HUES48 (cell line): ENCODE results near the gene PDE8B.

Experiments used
- H3K27ac ChIP-seq: one replicate; pipeline ENCODE4 v1.7.0; 2013; ENCODE audit warnings: low read depth, low read length, inconsistent platforms
- H3K27me3 ChIP-seq: 2 replicates; pipeline ENCODE4 v1.6.1; 2013; ENCODE audit warnings: mild to moderate bottlenecking, low read length; ENCODE audit not compliant: control insufficient read depth, insufficient read depth
- H3K36me3 ChIP-seq: 2 replicates; pipeline ENCODE4 v1.6.1; 2013; ENCODE audit warnings: low read length; ENCODE audit not compliant: control insufficient read depth, insufficient read depth
- H3K4me1 ChIP-seq: 2 replicates; pipeline ENCODE4 v1.6.1; 2013; ENCODE audit warnings: mild to moderate bottlenecking, low read length; ENCODE audit not compliant: control insufficient read depth, insufficient read depth
- H3K4me3 ChIP-seq: 2 replicates; pipeline ENCODE4 v1.5.1; 2013; ENCODE audit warnings: mild to moderate bottlenecking, low read depth, low read length
- H3K9ac ChIP-seq: 2 replicates; pipeline ENCODE4 v1.6.1; 2013; ENCODE audit warnings: mild to moderate bottlenecking, low read depth, low read length, moderate library complexity
- H3K9me3 ChIP-seq: 2 replicates; pipeline ENCODE4 v1.6.1; 2013; ENCODE audit warnings: low read length; ENCODE audit not compliant: control insufficient read depth, insufficient read depth

Gene PDE8B

DNA sequence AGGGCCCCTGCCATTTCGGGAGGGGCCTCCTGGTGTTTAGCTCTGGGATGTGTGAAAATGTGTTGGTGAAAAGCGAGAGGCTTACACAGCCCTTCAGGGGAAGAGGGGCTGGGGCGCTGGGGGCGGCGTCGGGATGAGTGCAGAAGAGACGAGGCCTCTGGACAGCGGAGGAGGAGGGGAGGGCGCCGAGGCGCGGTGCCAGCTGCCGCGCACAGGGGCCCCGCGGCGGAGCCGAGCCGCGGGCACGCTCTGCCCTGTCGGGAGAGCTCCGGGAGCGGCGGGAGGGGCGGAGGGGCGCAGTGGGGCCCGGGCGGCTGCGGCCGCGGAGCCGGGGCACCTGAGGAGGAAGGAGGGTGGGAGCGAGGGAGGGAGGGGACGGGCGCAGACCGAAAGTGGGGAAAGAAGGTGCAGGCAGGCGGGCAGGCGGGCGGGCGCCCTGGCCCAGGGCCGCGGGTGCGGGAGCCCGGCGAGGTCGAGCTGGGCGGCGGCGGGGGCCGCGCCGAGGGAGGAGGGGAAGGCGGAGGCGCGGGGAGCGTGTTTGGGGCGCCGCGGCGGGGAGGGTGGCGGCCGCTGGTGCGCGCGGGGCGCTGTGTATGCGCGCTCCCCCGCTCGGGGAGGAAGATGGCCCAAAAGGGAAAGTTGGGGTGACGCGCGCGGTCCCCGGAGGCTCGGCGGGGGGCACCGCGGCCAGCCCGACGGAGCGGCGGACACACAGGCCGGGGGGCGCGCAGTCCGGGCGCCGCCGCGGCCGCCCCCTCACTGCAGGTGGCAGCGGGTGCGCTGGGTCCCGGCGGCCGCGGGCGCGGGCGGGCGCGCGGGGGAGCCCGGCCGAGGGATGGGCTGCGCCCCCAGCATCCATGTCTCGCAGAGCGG is at the start of gene PDE8B:
PDE8B (plus strand) TSS at position 590 of the 873 bp plus-strand sequence; CDS start at position 836, 246 bp downstream.
- Histone ChIP-seq H3K9ac (no peak within 1 kb of the TSS), H3K36me3 (no peaks in the 10 kb centered on the region), H3K27me3 (peaks cover 79% of the 10 kb centered on the region), H3K4me3 (peak within 1 kb of the TSS; percentile 62), H3K4me1 (peaks cover 6% of the 10 kb centered on the region), H3K9me3 (no peaks in the 10 kb centered on the region), H3K27ac (no peak within 1 kb of the TSS)

DNA sequence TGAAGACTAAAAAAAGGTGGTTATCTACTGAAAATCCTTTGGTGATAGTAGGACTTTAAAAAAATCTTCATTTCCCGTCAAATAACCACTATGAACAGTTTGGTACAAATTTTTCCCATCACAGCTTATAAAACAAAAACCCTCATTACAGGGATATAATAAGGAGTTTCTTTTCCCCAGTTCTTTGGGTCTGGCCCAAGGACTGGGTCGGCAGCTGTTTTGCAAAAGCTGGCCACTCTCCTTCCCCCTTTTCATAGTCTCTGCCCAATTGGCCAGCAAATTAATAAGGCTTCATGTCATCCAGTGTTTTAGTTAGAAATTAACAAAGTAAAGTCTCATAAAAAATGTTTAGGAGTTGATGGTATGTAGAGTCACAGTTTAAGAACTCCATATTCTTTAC is 47.0 kb upstream of the PDE8B start:
- Histone ChIP-seq H3K9ac (no peak overlapping the region), H3K4me1 (0 out of 2 replicates have a peak, but pooled peaks cover under 1% of the 10 kb centered on the region), H3K4me3 (no peak overlapping the region), H3K9me3 (no peaks in the 10 kb centered on the region), H3K27ac (no peak overlapping the region), H3K27me3 (no peaks in the 10 kb centered on the region), H3K36me3 (no peaks in the 10 kb centered on the region)

GRCh38 chr5:77167063-77167462 is 43.4 kb upstream of the PDE8B start:
- Histone ChIP-seq H3K27ac (no peak overlapping the region), H3K4me3 (no peak overlapping the region), H3K9me3 (no peaks in the 10 kb centered on the region), H3K36me3 (no peaks in the 10 kb centered on the region), H3K4me1 (no peaks in the 10 kb centered on the region), H3K27me3 (no peaks in the 10 kb centered on the region), H3K9ac (no peak overlapping the region)

DNA sequence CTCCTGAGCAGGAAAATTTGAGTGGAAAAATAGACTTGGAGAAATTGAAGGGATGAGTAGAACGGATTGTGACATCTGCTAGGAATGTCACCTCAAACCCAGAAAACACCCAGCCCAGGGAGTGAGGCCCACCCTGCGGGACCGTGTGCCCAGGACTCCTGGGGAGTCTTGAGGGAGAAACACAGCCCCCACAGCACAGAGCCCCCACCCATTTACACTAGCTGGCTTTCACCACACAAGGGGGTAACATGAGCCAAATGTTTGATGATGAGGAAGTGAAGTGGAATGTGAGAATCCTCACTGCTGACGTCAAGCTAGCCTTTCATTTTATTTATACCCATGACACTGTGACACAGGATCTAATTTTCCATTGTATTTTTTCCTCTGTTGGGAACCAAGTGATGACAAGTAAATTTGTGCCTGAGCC is 42.8 kb upstream of the PDE8B start:
- Histone ChIP-seq H3K36me3 (no peaks in the 10 kb centered on the region), H3K9me3 (no peaks in the 10 kb centered on the region), H3K27ac (no peak overlapping the region), H3K9ac (no peak overlapping the region), H3K4me1 (no peaks in the 10 kb centered on the region), H3K4me3 (no peak overlapping the region), H3K27me3 (no peaks in the 10 kb centered on the region)

DNA sequence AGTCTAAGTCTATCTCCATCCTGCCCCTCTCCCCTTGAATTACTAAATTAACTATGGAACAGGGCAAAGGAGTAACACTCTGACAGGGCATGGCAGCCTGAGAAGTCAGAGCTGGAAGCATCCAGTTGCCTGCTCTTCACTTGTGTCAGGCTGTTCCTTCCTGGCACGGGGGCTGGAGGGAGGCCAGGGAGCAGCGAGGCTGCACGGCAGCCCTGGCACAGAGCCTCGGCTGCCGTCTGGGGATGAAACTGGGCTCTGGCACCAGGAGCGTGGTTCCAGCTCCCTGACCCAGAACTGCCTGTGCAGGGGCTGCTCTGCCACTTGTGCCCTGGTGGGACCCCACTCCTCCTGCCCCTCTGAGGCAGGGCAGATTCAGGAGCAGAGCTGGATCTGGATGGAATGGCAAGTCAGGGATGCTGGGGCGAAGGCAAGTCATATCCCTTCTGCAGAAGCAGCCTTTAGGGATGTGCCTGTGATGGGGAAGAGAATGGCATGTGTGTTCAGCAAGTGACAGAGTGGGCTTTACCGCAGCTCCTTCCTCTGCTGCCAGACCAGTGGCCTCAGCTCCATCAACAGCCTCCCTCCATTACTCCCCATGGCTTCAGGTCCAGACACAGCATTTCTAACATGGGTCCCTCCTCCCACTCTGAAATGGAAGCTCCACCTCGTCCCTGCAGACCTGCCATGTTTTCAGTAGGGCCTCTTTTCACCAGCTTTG is 42.2 kb upstream of the PDE8B start:
- Histone ChIP-seq H3K27me3 (no peaks in the 10 kb centered on the region), H3K9ac (no peak overlapping the region), H3K27ac (no peak overlapping the region), H3K4me3 (no peak overlapping the region), H3K36me3 (no peaks in the 10 kb centered on the region), H3K9me3 (no peaks in the 10 kb centered on the region), H3K4me1 (no peaks in the 10 kb centered on the region)

- Histone ChIP-seq H3K4me1 (no peaks in the 10 kb centered on the region), H3K36me3 (no peaks in the 10 kb centered on the region), H3K9me3 (no peaks in the 10 kb centered on the region), H3K27me3 (no peaks in the 10 kb centered on the region), H3K4me3 (no peak overlapping the region), H3K27ac (no peak overlapping the region), H3K9ac (no peak overlapping the region)
Measured at GRCh38 chr5:77168879-77169244, 41.6 kb upstream of the PDE8B start.

- Histone ChIP-seq H3K27ac (no peak overlapping the region), H3K9me3 (no peaks in the 10 kb centered on the region), H3K4me1 (no peaks in the 10 kb centered on the region), H3K4me3 (no peak overlapping the region), H3K27me3 (no peaks in the 10 kb centered on the region), H3K9ac (no peak overlapping the region), H3K36me3 (no peaks in the 10 kb centered on the region)
Measured at GRCh38 chr5:77170196-77170890, 40.1 kb upstream of the PDE8B start.

GRCh38 chr5:77171141-77171910 is 39.2 kb upstream of the PDE8B start:
- Histone ChIP-seq H3K4me3 (no peak overlapping the region), H3K9me3 (no peaks in the 10 kb centered on the region), H3K9ac (no peak overlapping the region), H3K36me3 (no peaks in the 10 kb centered on the region), H3K4me1 (no peaks in the 10 kb centered on the region), H3K27me3 (no peaks in the 10 kb centered on the region), H3K27ac (no peak overlapping the region)

DNA sequence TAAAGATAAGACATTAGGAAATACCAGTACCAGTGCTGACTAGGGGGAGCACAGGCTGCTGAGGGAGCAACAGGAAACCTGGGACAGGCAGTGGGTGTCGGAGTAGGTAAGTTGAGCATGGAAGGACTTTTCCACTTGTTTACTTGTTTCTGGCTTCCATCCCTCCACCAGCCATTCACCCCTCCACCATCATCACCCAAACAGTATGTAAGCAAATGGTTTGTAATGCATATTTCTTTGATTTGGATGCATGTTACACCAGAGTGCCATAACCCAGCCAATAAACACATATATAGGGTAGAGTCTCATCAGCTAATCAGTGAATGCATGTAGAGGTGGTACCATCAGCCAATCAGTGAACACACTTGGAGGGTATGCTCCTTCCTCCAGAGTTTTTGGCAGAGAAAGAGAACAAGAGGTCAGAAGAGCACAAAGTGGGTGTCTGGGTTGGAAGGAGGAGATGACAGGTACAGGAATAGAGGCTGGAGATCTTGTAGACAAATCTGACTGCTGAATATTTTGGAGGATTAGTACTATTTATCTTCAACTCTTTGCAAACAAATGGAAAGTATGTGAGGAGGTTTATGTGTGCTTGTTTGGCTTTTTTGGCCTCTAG is 37.7 kb upstream of the PDE8B start:
- H3K27ac ChIP-seq = no peak overlapping the region
- H3K4me1 ChIP-seq = no peaks in the 10 kb centered on the region
- H3K4me3 ChIP-seq = no peak overlapping the region
- H3K36me3 ChIP-seq = no peaks in the 10 kb centered on the region
- no peaks in the 10 kb centered on the region for H3K27me3 ChIP-seq
- H3K9me3 ChIP-seq = no peaks in the 10 kb centered on the region
- H3K9ac ChIP-seq = no peak overlapping the region

DNA sequence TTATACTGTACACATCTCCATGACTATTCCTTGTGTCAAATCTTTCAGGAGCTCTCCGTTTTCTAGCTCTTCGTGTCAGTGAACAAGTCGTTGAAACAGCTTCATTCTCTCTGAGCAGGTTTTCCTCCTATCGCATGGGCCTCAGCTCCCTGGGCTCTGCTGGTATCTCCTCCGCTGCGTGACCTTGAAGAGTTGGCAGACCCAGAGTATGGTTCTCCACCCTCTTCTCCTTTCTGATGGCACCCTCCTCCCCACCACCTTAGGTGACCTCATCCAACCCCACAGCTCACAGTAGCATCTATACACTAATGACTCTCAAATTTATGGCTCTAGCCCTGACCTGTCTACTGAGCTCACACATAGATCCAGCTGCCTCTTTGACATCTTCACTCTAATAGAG is 36.0 kb upstream of the PDE8B start:
- Histone ChIP-seq H3K36me3 (no peaks in the 10 kb centered on the region), H3K9me3 (no peaks in the 10 kb centered on the region), H3K27me3 (peaks cover 9% of the 10 kb centered on the region), H3K4me3 (no peak overlapping the region), H3K27ac (no peak overlapping the region), H3K4me1 (no peaks in the 10 kb centered on the region), H3K9ac (no peak overlapping the region)
